GM19025 (cell line): ENCODE results near the gene ATAD3A.

ENCODE experiments used
- ATAC-seq: cut with Tn5 transposase; IDR thresholded peaks from one replicate; pipeline ENCODE4 v1.9.1; 2021; ENCODE audit warnings: mild to moderate bottlenecking, low read depth, moderate library complexity; ENCODE audit not compliant: unreplicated experiment

ATAD3A gene

GRCh38 chr1:1537626-1538250 lies 25.8 kb downstream of the ATAD3A start:
- no peak for ATAC-seq

GRCh38 chr1:1538334-1538733 lies 26.4 kb downstream of the ATAD3A start:
- ATAC-seq, result no peak

DNA sequence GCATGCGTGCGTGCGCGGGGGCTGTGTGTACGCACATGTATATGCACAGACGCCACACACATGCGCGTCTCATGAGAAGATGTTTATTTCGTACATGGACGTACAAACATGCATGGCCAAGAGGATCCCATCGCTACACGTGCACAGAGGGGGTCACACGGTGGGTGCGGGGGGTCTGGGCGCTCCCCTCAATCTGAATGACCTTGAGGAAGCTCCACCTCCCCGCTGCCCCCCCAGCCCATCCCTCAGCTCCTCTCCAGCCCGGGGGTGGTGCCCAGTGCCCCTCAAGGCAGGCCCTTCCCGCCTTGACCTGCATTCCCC lies 27.0 kb downstream of the ATAD3A start:
- ATAC-seq, result no peak

DNA sequence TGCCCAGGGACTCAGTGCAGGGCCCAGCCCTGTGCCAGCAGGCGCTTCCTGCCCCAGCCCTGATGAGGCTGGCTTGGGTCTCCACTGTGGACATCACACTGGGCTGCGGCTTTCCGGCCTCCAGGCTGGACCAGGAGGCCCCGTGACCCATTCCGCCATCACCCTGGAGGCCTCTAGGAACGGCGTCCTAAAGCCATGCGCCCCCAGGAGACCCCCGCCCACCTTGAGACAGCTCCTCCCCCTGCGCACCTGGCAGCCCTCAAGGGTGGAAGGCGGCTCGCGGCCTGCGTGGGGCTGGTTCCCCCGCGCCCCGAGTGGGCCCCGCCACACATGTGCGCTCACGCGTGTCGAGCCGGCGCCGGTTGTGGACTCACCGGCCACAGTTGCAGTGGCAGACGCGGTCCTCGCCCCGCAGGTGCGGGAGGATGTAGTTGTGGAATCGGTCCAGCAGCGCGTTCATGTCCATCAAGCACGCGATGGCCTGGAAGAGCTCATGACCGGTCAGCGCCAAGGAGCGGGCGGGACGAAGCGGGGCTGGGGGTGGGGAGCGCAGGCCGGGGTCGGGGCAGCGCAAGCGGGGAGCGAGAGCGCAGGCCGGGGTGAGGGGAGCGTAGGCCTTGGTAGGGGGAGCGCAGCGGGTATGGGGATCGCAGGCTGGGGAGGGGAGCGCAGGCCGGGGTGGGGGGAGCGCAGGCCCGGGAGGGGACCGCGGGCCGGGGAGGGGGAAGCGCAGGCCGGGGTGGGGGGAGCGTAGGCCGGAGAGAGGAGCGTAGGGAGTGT lies 27.5 kb downstream of the ATAD3A start:
- ATAC-seq, result no peak

- no peak for ATAC-seq
Measured at GRCh38 chr1:1540090-1540817, 28.3 kb downstream of the ATAD3A start, which contains the start of gene TMEM240. Gene TMEM240, minus strand, starts transcription at chr1:1540624. Its CDS starts 278 bp downstream, at chr1:1540346.

DNA sequence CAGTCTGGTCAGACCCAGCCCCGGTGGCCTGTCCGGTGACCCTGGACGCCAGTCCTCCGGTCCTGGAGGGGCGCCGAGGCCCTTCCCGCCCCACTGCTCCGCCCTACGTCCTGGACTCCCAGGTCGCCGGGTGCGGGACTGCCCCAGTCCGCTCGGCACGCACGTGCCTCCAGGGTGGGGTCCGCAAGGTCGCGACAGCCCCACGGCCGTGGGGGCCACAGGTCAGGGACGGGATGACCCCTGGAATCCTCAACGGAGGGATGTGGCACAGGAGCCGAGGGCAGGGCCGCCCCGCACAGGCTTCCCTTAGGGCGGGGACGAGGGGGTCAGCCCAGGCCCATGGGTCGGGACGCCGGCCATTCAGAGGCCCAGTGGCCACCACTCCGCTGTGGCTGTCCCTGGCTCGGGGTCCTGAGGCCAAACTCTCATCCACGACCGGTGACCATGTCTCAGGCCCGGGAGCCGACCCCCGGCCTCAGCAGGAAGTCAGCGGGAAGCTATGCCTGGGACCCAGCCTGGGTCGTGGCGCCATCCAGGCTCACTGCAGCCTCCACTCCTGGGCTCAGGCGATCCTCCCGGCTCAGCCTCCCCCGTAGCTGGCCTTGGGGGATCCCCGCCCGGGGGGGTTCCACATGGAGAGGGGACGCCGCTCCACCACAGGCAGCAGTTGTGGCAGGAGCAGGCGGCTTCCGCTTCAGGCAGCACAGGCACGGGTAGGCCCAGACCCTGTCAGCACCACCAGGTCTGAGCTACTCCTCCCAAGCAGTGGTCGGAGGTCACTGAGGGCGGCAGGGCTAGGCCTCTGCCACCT lies 29.1 kb downstream of the ATAD3A start:
- no peak for ATAC-seq

DNA sequence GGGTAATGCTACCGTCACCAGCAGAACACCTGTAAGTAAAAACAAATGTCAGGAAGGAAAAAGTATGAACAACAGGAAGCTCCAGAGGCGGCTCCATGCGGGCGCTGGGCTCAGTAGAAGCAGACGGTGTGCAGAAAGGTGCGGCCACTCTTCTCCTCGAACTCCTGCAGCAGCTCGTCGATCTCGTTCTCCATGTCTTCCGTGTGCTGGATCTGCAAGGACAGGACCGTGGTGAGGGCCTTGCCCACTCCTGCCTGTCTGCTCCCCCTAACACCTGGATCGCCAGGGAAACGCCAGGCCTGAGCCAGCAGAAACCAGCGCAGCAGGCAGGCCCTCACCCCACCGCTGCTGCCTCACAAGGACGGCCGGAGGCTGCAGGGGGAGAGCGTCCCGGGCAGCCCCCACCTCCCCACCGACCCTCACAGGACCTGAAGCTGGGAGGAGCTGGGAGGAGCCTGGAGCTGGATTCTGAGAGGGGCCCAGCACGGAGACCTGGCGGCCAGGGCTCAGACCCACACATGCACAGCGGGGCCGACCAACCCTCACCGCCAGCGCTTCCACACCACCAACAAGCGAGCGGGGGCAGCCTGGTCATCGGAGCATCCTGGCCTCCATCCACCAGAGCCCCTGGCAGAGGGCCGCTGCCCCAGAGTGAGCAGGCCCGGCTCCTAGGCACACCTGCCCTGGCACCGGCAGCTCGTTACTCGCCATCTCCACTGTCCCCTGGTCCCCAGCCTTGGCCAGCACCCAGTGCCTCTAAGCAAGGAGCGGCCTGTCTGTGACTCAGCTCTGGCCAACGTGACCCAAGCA lies 30.2 kb downstream of the ATAD3A start:
- no peak for ATAC-seq

GRCh38 chr1:1542766-1543705 lies 31.1 kb downstream of the ATAD3A start:
- ATAC-seq, result no peak

DNA sequence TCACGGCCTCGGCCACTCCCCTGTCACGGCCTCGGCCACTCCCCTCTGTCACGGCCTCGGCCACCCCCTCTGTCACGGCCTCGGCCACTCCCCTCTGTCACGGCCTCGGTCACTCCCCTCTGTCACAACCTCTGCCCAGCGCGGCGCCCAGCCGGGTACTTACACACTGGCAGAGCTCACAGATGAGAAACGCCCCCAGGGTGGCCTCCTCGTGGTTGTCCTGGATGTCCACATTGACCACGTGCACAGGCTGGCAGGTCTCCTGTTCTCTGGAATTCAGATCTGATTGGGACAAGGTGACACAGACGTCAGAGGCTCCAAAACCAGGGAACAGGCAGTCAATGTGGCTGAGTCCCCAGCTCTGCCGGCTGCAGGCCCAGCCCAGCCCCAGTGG lies 31.7 kb downstream of the ATAD3A start:
- ATAC-seq, result no peak

DNA sequence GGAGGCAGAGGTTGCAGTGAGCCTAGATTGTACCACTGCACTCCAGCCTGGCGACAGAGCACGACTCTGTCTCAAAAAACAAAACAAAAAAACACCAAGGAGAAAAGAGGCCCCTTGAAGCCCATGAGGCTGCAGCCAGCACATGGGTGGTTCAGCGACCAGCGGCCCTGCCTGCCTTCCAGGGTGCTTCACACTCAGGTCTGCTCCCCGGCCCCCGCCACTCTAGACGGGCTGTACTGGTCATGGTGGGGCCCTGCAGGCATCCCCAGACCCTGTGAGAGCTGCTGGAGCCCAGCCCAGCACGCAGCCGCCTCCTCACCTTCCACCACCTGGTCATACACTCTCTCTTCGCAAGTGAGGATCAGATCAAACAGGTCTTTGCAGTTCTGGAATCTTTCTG lies 32.6 kb downstream of the ATAD3A start:
- ATAC-seq, result no peak

DNA sequence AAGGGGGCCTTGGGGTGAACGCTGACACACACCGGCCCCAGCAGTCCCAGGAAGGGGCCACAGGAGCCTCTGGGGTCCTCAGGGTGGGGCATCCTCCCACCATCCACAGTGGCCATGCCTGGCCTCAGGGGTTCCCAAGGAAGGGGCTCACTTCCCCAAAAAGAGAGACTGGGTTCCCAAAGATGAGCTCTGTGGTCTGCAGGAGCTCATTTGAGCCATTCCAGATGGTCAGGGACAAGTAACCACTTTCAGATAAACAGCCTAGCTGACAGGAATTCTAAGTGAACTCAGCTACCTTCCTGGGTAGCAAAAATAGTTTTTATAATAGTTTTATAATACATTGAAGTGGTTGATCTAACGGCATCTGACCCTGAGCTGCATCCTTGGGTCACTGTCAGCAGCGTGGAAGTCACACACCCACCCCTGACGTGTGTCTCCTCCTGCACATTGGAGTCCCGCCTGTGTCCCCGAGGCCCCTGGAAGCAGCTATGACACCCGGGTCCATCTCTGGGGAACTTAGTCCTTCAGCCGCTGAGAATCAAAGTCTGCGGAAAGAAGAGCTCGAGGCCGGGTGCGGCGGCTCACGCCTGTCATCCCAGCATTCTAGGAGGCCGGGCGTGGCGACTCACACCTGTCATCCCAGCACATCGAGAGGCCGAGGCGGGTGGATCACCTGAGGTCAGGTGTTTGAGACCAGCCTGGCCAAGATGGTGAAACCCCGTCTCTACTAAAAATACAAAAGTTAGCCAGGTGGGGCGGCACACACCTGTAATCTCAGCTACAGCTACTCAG lies 34.2 kb downstream of the ATAD3A start:
- ATAC-seq, result no peak

DNA sequence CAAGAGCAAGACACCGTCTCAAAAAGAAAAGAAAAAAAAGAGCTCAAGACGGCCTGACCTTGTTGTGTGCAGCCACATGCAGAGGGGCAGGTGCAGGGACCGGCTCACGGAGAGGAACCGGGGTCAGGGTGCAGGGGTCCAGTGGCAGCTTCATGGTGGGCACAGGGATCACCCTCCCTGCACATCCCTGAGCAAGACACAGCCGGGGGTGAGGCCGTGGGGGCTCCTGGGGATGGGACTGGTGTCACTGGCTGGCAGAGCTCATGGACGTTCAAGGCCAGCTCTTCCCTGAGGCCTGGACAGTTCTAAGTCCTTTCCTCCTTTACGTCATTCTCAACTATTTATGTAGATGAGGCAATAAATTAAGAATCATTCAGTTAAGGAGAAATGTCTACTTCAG lies 35.0 kb downstream of the ATAD3A start:
- ATAC-seq, result no peak

GRCh38 chr1:1547476-1547875 lies 35.5 kb downstream of the ATAD3A start:
- ATAC-seq, result no peak

GRCh38 chr1:1548591-1548990 lies 36.6 kb downstream of the ATAD3A start:
- ATAC-seq, result no peak

- no peak for ATAC-seq
Measured at GRCh38 chr1:1550087-1550486, 38.1 kb downstream of the ATAD3A start.

DNA sequence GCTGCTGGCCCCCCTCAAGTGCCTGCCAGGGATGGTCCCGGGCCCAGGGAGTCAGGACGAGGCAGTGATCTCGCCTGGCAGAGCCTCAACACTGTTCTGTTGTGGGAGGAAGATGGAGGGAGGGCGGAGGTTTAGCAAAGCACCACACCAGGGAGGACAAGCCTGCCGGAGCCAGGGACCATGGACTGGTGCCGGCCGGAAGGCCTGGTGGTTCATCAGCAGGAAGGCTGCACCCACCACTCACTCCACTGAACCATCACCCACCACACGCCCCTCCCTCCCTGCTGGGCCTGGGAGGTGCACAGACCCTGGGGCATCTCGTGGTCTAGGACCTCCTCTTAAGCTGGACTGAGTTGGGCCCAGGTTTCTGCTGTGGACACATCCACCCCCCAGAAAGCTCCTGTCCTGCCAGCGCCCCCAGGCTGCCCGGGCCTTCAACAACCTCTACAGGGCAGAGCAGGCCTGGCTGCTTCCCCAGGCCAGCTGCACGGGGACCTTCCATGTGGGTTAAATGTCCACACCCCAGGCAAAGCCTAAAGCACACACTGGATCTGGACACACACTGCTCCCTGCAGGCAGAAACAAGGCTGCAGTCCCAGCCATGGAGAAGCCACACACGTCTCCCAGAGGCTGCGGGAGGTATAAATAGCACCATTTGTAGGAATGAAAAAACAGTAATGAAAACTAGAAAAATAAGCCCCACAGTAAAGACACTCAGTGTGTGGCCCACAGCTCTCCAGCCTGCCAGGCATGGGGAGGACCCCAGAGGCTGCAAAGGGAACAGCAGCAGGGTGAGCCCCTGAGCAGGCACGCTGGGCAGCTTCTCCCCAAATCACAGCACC lies 38.9 kb downstream of the ATAD3A start:
- ATAC-seq, result no peak

DNA sequence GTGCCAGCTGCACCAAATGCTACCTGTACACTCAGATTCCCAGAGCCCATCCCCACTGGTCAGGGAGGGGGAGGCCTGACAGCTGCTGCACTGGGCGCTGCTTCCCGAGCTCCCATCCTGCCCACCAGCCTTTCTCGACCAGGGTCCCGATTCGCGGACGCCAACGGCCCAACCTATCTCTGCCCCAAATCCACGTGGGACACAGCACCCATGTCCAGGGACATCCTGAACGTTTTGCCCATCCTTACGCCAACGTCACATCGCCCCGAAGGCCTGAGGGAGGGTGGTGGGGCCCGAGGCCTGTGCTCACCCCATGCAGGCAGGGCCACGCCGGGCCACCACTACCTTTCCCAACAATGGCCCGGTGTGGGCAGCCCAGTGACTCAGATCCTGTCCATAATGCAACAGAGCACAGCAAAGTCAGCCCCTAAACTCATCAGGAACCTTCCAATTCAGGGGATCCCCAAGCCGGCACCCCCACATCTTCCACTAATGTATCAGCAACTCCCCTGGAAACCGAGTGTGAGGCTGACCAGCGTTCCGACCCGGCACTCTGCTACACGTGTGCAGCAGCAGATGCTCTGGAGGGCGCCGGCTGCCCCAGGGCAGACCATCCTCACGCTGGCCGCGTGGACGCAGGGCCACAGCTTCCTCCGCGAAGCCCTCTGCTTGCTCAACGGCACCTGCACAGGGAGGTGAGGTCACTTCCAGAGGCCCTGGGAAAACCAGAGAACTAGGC lies 39.7 kb downstream of the ATAD3A start:
- no peak for ATAC-seq
